Measurements from ENCODE around the gene PNMA8A. TPM values are rescaled to one million over a fixed set of nuclear protein-coding genes. Genes with fewer than 3 reads are reported as not detected.

Gene PNMA8A
- total RNA-seq, 1 experiment from 2014 or later = not detected

DNA sequence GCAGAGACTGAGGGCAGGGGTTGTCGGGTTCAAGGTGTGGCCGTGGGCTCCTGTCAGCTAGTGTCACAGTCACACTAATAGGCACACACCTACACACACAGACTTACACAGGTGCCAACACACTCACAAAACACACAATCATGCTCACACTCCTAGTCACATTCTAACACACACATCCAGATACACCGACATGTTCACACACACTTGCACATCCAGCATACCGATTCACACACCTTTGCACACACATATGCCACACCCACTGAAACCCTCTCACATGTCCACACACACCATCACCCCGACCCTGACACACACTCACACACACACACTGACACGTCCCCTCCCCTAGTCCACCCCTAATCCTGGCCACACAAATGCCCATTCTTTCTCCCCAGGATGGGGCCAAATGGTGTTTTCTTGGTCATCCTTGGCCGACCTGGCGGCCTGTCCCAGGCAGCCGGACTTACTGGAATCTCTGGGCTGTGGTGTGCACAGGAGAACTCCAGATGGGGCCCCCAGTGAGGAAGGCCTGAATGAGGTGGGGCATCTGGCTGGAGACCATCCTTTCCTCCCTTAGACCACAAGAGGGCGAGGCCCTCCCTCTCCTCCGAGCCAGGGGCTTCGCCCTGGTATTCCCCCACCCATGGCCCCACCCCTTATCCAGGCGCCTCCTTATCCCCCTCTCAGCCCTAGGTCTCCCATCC is 43.4 kb upstream of the PNMA8A start:
- no peak overlapping the region for H3K9ac ChIP-seq (ENCODE audit: low read length)
- no peak overlapping the region for H3K4me2 ChIP-seq (ENCODE audit: low read length)
- intact Hi-C loops (cut with micrococcal nuclease) = loop anchor here (10.0 kb wide), 1 partner anchor 430 kb away; no protein-coding TSS in a partner anchor
- BruUV-seq (replicated peaks) = no TSS peak
- no peak overlapping the region for H3K4me3 ChIP-seq (replicated peaks in 1 of 2; ENCODE audit: low read depth in 1 of 2, low read length in 2 of 2)
- no peaks in the 10 kb centered on the region for H3K79me2 ChIP-seq (ENCODE audit: insufficient read depth, low read length)
- H3K9me3 ChIP-seq (ENCODE audit: control insufficient read depth in 1 of 2, insufficient read depth in 1 of 2, low read depth in 1 of 2, low read length in 2 of 2) = no peaks in the 10 kb centered on the region
- peaks cover 0 to 10% of the 10 kb centered on the region in 2 experiments; a peak in 2 of 4 replicates for H3K4me1 ChIP-seq (ENCODE audit: control insufficient read depth in 1 of 2, insufficient read depth in 2 of 2, low read length in 2 of 2)
- ATAC-seq (no peak), DNase-seq (ENCODE audit: low read depth, low spot score) (no peak)
- no peaks in the 10 kb centered on the region for H3K27me3 ChIP-seq (ENCODE audit: insufficient read depth, low read length)
- RAD21 ChIA-PET (ENCODE audit: low non-redundant PET in 1 of 2, low total read pairs in 2 of 2, uncharacterized antibody in 2 of 2, unreplicated experiment in 2 of 2) = no interaction called here
- no peaks in the 10 kb centered on the region for H3K36me3 ChIP-seq (ENCODE audit: control insufficient read depth in 1 of 2, insufficient read depth in 2 of 2, low read length in 2 of 2)
- H4K20me1 ChIP-seq (ENCODE audit: insufficient read depth) = no peaks in the 10 kb centered on the region
- no peak overlapping the region for H2AFZ ChIP-seq (ENCODE audit: low read depth, low read length, poor library complexity, severe bottlenecking)
- no peaks in the 10 kb centered on the region for H3K9me2 ChIP-seq (ENCODE audit: insufficient read depth)
- POLR2A ChIA-PET = no interaction called here
- CTCF ChIA-PET = interaction anchor here (0.9 to 3.7 kb wide), 11 partner anchors 15 to 436 kb away, joined by 3 to 18 read pairs (median 5); partner anchors contain the start of gene DACT3
- H3K27ac ChIP-seq (ENCODE audit: low read depth, low read length) = no peak overlapping the region
- no peak for TF ChIP-seq SIN3A (IDR thresholded peaks at IDR 0.05; ENCODE audit: low read depth)
- no peak for TF ChIP-seq EZH2 (IDR thresholded peaks at IDR 0.05)
- TF ChIP-seq, protein P1, sequence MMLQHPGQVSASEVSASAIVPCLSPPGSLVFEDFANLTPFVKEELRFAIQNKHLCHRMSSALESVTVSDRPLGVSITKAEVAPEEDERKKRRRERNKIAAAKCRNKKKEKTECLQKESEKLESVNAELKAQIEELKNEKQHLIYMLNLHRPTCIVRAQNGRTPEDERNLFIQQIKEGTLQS (IDR thresholded peaks at IDR 0.05) = no peak

DNA sequence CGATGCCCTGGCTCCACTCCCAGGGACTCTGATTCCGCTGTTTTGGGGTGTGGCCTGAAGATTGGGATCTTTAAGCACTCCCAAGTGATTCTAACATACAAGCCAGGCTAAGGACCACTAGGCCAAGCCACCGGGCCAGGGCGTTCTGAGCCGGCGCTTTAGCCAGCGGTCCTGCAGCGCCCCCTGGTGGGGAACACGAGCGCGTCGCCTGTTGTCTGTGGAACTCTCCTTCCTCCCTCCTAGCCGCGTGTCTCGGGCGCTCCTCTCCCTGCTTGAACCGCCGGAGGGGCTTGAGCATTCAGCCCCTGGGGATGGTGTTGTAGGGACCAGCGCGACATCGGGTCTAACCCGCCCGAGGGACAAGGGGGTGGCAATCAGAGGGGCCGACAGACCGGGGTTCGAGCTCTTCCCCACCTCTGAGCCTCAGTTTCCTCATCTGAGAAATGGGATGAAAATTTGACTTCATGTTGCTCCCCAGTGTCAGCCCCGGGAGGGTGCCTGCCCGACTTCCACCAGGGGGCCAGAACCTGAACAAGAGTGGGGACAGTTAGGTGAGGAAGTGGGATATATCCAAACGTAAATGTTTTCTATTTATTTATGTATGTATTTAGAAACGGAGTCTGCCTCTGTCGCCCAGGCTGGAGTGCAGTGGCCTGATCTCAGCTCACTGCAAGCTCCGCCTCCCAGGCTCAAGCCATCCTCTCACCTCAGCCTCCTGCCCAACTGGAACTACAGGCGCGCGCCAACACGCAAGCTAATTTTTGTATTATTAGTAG is 42.3 kb upstream of the PNMA8A start:
- H3K27me3 ChIP-seq (ENCODE audit: insufficient read depth, low read length) = no peaks in the 10 kb centered on the region
- intact Hi-C loops (cut with micrococcal nuclease) = loop anchor here (1.0 to 10.0 kb wide), 4 partner anchors 111 to 429 kb away; no protein-coding TSS in a partner anchor
- ChIA-PET POLR2A (no interaction called here), CTCF (interaction anchor here (0.8 to 3.7 kb wide), 9 partner anchors 16 to 435 kb away, joined by 3 to 18 read pairs (median 5); partner anchors contain the start of gene DACT3), RAD21 (ENCODE audit: low non-redundant PET in 1 of 2, low total read pairs in 2 of 2, uncharacterized antibody in 2 of 2, unreplicated experiment in 2 of 2) (interaction anchor here (0.8 to 1.3 kb wide), 3 partner anchors 232 to 234 kb away, joined by 4 to 7 read pairs (median 6); no protein-coding TSS in a partner anchor)
- no peaks in the 10 kb centered on the region for H3K79me2 ChIP-seq (ENCODE audit: insufficient read depth, low read length)
- H3K36me3 ChIP-seq (ENCODE audit: control insufficient read depth in 1 of 2, insufficient read depth in 2 of 2, low read length in 2 of 2) = no peaks in the 10 kb centered on the region
- BruUV-seq (replicated peaks) = no TSS peak
- H3K9me2 ChIP-seq (ENCODE audit: insufficient read depth) = no peaks in the 10 kb centered on the region
- H3K4me3 ChIP-seq (replicated peaks in 1 of 2; ENCODE audit: low read depth in 1 of 2, low read length in 2 of 2) = no peak overlapping the region
- DNase-seq (ENCODE audit: low read depth, low spot score) = peak; percentile 62
- H2AFZ ChIP-seq (ENCODE audit: low read depth, low read length, poor library complexity, severe bottlenecking) = peak overlapping the region; percentile 80
- no peak overlapping the region for H3K27ac ChIP-seq (ENCODE audit: low read depth, low read length)
- no peaks in the 10 kb centered on the region for H3K9me3 ChIP-seq (ENCODE audit: control insufficient read depth in 1 of 2, insufficient read depth in 1 of 2, low read depth in 1 of 2, low read length in 2 of 2)
- no peaks in the 10 kb centered on the region for H4K20me1 ChIP-seq (ENCODE audit: insufficient read depth)
- peak; percentile 92 for ATAC-seq
- TF ChIP-seq CTCF (IDR thresholded peaks at IDR 0.05 in 2 of 3, conservative IDR thresholded peaks at IDR 0.05 in 1 of 3; ENCODE audit: borderline replicate concordance in 1 of 3, insufficient read depth in 1 of 3, low read depth in 2 of 3, low read length in 2 of 3) = peak; percentile 94 to 98 (median 94)
- no peak for TF ChIP-seq JUND (IDR thresholded peaks at IDR 0.05)
- TF ChIP-seq RAD21 (IDR thresholded peaks at IDR 0.05; ENCODE audit: low read depth) = peak; percentile 96
- TF ChIP-seq POLR2A (IDR thresholded peaks at IDR 0.05; ENCODE audit: borderline replicate concordance, extremely low read depth, insufficient read depth, insufficient read length) = no peak
- TF ChIP-seq SIN3A (IDR thresholded peaks at IDR 0.05; ENCODE audit: low read depth) = no peak
- TF ChIP-seq YY1 (IDR thresholded peaks at IDR 0.05; ENCODE audit: extremely low read depth, insufficient replicate concordance, low read depth, low read length) = peak; percentile 52
- TF ChIP-seq, protein P2, sequence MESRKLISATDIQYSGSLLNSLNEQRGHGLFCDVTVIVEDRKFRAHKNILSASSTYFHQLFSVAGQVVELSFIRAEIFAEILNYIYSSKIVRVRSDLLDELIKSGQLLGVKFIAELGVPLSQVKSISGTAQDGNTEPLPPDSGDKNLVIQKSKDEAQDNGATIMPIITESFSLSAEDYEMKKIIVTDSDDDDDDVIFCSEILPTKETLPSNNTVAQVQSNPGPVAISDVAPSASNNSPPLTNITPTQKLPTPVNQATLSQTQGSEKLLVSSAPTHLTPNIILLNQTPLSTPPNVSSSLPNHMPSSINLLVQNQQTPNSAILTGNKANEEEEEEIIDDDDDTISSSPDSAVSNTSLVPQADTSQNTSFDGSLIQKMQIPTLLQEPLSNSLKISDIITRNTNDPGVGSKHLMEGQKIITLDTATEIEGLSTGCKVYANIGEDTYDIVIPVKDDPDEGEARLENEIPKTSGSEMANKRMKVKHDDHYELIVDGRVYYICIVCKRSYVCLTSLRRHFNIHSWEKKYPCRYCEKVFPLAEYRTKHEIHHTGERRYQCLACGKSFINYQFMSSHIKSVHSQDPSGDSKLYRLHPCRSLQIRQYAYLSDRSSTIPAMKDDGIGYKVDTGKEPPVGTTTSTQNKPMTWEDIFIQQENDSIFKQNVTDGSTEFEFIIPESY (IDR thresholded peaks at IDR 0.05; ENCODE audit: extremely low read depth, insufficient replicate concordance, low read length) = no peak
- 0 out of 2 replicates have a peak, but pooled peaks have one; percentile 23 for TF ChIP-seq ZFX (IDR thresholded peaks at IDR 0.05)
- H3K9ac ChIP-seq (ENCODE audit: low read length) = no peak overlapping the region
- H3K4me1 ChIP-seq (ENCODE audit: control insufficient read depth in 1 of 2, insufficient read depth in 2 of 2, low read length in 2 of 2) = peaks cover 0 to 10% of the 10 kb centered on the region in 2 experiments; a peak in 2 of 4 replicates
- peak overlapping the region; percentile 50 for H3K4me2 ChIP-seq (ENCODE audit: low read length)
